ENCODE data around the gene ACSF2. TPM values are rescaled to one million over a fixed set of nuclear protein-coding genes. Genes with fewer than 3 reads are reported as not detected.

Gene ACSF2
- total RNA-seq, result 4.8 TPM

GRCh38 chr17:50425682-50426471 is at the start of gene ACSF2:
Gene ACSF2 (plus strand): TSS chr17:50426218. CDS start chr17:50426262, 44 bp downstream.

GRCh38 chr17:50397111-50397918 is 28.7 kb upstream of the ACSF2 start, which contains the start of gene LRRC59:
Gene LRRC59 (minus strand): TSS chr17:50397523. CDS start chr17:50397317, 206 bp downstream.

GRCh38 chr17:50468304-50469207 is 42.5 kb downstream of the ACSF2 start, which contains the start of gene CHAD:
Gene CHAD (minus strand): TSS chr17:50468880. CDS start chr17:50468813, 67 bp downstream.

GRCh38 chr17:50478391-50479381 is 52.7 kb downstream of the ACSF2 start, which contains the start of gene RSAD1:
Gene RSAD1 (plus strand): TSS chr17:50478860. CDS start chr17:50478885, 25 bp downstream.

GRCh38 chr17:50507871-50508572 is 82.0 kb downstream of the ACSF2 start, which contains the start of gene MYCBPAP:
Gene MYCBPAP (plus strand): TSS chr17:50508439. CDS start chr17:50508675, 236 bp downstream.

Small RNAs within 50 kb of the gene (small RNA-seq; reads per million reads assigned to genes)
- not detected for gene RF00019

Other genes starting within 250 kb of the ACSF2 start
- gene COL1A1, start 224.6 kb upstream of the ACSF2 start, total RNA-seq, result 42.7 TPM
- gene TMEM92, start 151.8 kb upstream of the ACSF2 start, total RNA-seq, result not detected
- gene XYLT2, start 80.1 kb upstream of the ACSF2 start, total RNA-seq, result 14.1 TPM
- 40.8 TPM for gene MRPL27, start 53.0 kb upstream of the ACSF2 start, total RNA-seq
- 1.4 TPM for gene EME1, start 53.0 kb upstream of the ACSF2 start, total RNA-seq
- 48.9 TPM for gene LRRC59, start 28.7 kb upstream of the ACSF2 start, total RNA-seq
- gene CHAD, start 42.7 kb downstream of the ACSF2 start, total RNA-seq, result 0.46 TPM
- gene RSAD1, start 52.6 kb downstream of the ACSF2 start, total RNA-seq, result 14.1 TPM
- 1.8 TPM for gene MYCBPAP, start 82.2 kb downstream of the ACSF2 start, total RNA-seq
- gene EPN3, start 106.5 kb downstream of the ACSF2 start, total RNA-seq, result 0.23 TPM
- 32.8 TPM for gene SPATA20, start 121.0 kb downstream of the ACSF2 start, total RNA-seq
- gene CACNA1G, start 134.5 kb downstream of the ACSF2 start, total RNA-seq, result 36.0 TPM
- gene ABCC3, start 208.7 kb downstream of the ACSF2 start, total RNA-seq, result 0.46 TPM

Measured in diencephalon (tissue), 1 donor.